K562 (cell line): Measurements from ENCODE around the gene NFE2. TPM values are rescaled to one million over a fixed set of nuclear protein-coding genes. Genes with fewer than 3 reads are reported as not detected.

ENCODE experiments used
- ARID2 ChIP-seq: fragments of 450-650 bp; IDR thresholded peaks from 2 replicates; pipeline ENCODE4 v1.6.1; 2017; ENCODE audit warnings: antibody characterized with exemption, mild to moderate bottlenecking
- BCOR ChIP-seq: fragments of 450-650 bp; IDR thresholded peaks from 2 replicates; pipeline ENCODE4 v1.6.1; 2016
- BDP1 ChIP-seq: IDR thresholded peaks from 3 replicates; pipeline ENCODE4 v1.6.1; 2011; ENCODE audit not compliant: insufficient read length, insufficient read depth
- CREB1 ChIP-seq, 2 experiments: sonication (generic) in 1 of 2; formaldehyde crosslinking in 1 of 2; IDR thresholded peaks; 2 replicates each; pipeline versions ENCODE4 v1.6.1 to v1.8.0; 2012 to 2022; ENCODE audit warnings: inconsistent platforms in 1 of 2, mild to moderate bottlenecking in 1 of 2, missing genetic modification reagents in 1 of 2, moderate library complexity in 1 of 2
- E2F6 ChIP-seq, 2 experiments: IDR thresholded peaks; 2 replicates each; pipeline ENCODE4 v1.6.1; 2011; ENCODE audit warnings: borderline replicate concordance in 1 of 2, control low read depth in 1 of 2, low read depth in 1 of 2, low read length in 1 of 2, mild to moderate bottlenecking in 1 of 2, mixed read lengths in 1 of 2, moderate library complexity in 1 of 2; ENCODE audit not compliant: insufficient read depth in 1 of 2, insufficient read length in 1 of 2, poor library complexity in 1 of 2, severe bottlenecking in 1 of 2; ENCODE audit errors: extremely low read depth in 1 of 2
- ERF ChIP-seq: fragments of 450-650 bp; formaldehyde crosslinking; IDR thresholded peaks from 2 replicates; pipeline ENCODE4 v1.4.0; 2020; ENCODE audit warnings: mild to moderate bottlenecking, mixed read lengths
- EZH2 ChIP-seq: IDR thresholded peaks from 2 replicates; pipeline ENCODE4 v1.6.1; 2012; ENCODE audit warnings: low read depth, mild to moderate bottlenecking, inconsistent platforms, low read length, borderline replicate concordance
- FOXK1 ChIP-seq: sonication (generic); formaldehyde crosslinking; IDR thresholded peaks from 2 replicates; pipeline ENCODE4 v1.8.0; 2022; ENCODE audit warnings: missing genetic modification reagents, mild to moderate bottlenecking, borderline replicate concordance
- HDAC1 ChIP-seq, 2 experiments: fragments of 450-650 bp; IDR thresholded peaks; 2 replicates each; pipeline ENCODE4 v1.6.1; 2016 to 2017; ENCODE audit warnings: inconsistent platforms in 1 of 2, mild to moderate bottlenecking in 1 of 2, moderate library complexity in 1 of 2
- KAT2B ChIP-seq: IDR thresholded peaks from one replicate; pipeline ENCODE4 v1.6.1; 2012; ENCODE audit warnings: low read depth, mild to moderate bottlenecking, control low read depth, inconsistent platforms, low read length, moderate library complexity
- KDM4B ChIP-seq, 2 experiments: fragments of 450-650 bp in 1 of 2; sonication (generic) in 1 of 2; IDR thresholded peaks; 2 replicates each; pipeline ENCODE4 v1.6.1; 2016 to 2017; ENCODE audit warnings: borderline replicate concordance in 2 of 2, antibody characterized with exemption in 1 of 2, low read depth in 1 of 2, mild to moderate bottlenecking in 1 of 2
- MEF2A ChIP-seq: IDR thresholded peaks from 2 replicates; pipeline ENCODE4 v1.6.1; 2011; ENCODE audit warnings: low read depth, mild to moderate bottlenecking, low read length, moderate library complexity; ENCODE audit not compliant: control insufficient read depth
- MXD1 ChIP-seq: fragments of 250-450 bp; sonication (Bioruptor Pico); IDR thresholded peaks from 2 replicates; pipeline ENCODE4 v1.8.0; 2021; ENCODE audit warnings: borderline replicate concordance, mild to moderate bottlenecking, moderate library complexity; ENCODE audit not compliant: poor library complexity, severe bottlenecking
- RBM22 ChIP-seq: fragments of 200-400 bp; formaldehyde crosslinking; IDR thresholded peaks from 2 replicates; pipeline ENCODE4 v1.6.1; 2018; ENCODE audit warnings: low read length, low read depth; ENCODE audit not compliant: poor library complexity, severe bottlenecking
- SMARCB1 ChIP-seq: IDR thresholded peaks from 2 replicates; pipeline ENCODE4 v1.6.1; 2011; ENCODE audit warnings: improper control_type of control experiment, low read depth; ENCODE audit not compliant: insufficient read length
- ZNF212 ChIP-seq: fragments of 450-650 bp; formaldehyde crosslinking; IDR thresholded peaks from 2 replicates; pipeline ENCODE4 v1.4.0; 2020; ENCODE audit warnings: mild to moderate bottlenecking
- ZNF311 ChIP-seq: fragments of 250-450 bp; sonication (Bioruptor Pico); IDR thresholded peaks from 2 replicates; pipeline ENCODE4 v1.4.0; 2020; ENCODE audit warnings: mild to moderate bottlenecking, moderate library complexity
- polyA plus RNA-seq, 8 experiments: library from polyadenylated mRNA; depleted of rRNA in 4 of 8; stranded (reverse) in 5 of 8; unstranded in 3 of 8; fragments of >200 nt; fragmentation: Nextera tagmentation in 2 of 8; fragmentation: Illumina TruSeq in 1 of 8; extraction: Ambion mirVana in 2 of 8; extraction: Trizol in 1 of 8; gene quantifications; 2 replicates each; pipeline versions ENCODE4 v1.2.1 to v1.2.3, GENCODE V29; 2011 to 2014; ENCODE audit warnings: inconsistent platforms in 1 of 8, missing spikeins in 1 of 8
- total RNA-seq, 7 experiments: library from RNA; depleted of rRNA in 6 of 7; stranded (reverse); fragments of >200 nt in 6 of 7; fragmentation: Illumina TruSeq in 2 of 7; extraction: Trizol in 2 of 7; gene quantifications; 2 replicates each; pipeline versions ENCODE4 v1.2.1 to v1.2.3, GENCODE V29; 2011 to 2021; ENCODE audit warnings: low replicate concordance in 1 of 7
- TF ChIP-seq, protein P1 (sequence below): fragments of 250-450 bp; sonication (Bioruptor Pico); IDR thresholded peaks from 2 replicates; pipeline ENCODE4 v1.5.0; 2021
- TF ChIP-seq, protein P2 (sequence below): fragments of 250-450 bp; sonication (Bioruptor Pico); IDR thresholded peaks from 2 replicates; pipeline ENCODE4 v1.5.0; 2021; ENCODE audit warnings: mild to moderate bottlenecking, borderline replicate concordance

NFE2 gene
- total and polyA plus RNA-seq, 9 of the 15 experiments (the other 6 are each of a cell fraction or from before 2014, with no cell fraction given) = 12.3 to 282 (median 208) TPM

GRCh38 chr12:54287261-54288157 lies 13.3 kb downstream of the NFE2 start (continued):
- no peak for TF ChIP-seq KDM4B (IDR thresholded peaks at IDR 0.05; ENCODE audit: borderline replicate concordance in 2 of 2, low read depth in 1 of 2)
- TF ChIP-seq EZH2 = no peak
- TF ChIP-seq SMARCB1 = no peak
- 0 out of 2 replicates have a peak, but pooled peaks have one; percentile 32 for TF ChIP-seq ZNF212
- TF ChIP-seq CREB1 (IDR thresholded peaks at IDR 0.05) = peak; percentile 27; the same call in 1 of the 2 replicates
- TF ChIP-seq CREB1 (CRISPR knock-in tag; IDR thresholded peaks at IDR 0.05) = 0 out of 2 replicates have a peak, but pooled peaks have one; percentile 52
- TF ChIP-seq MXD1 (CRISPR knock-in tag) = no peak
- no peak for TF ChIP-seq BCOR
- TF ChIP-seq KAT2B = no peak
- TF ChIP-seq E2F6 (IDR thresholded peaks at IDR 0.05; ENCODE audit: borderline replicate concordance in 1 of 2, extremely low read depth in 1 of 2, insufficient read depth in 1 of 2, insufficient read length in 1 of 2, low read depth in 1 of 2, low read length in 1 of 2, poor library complexity in 1 of 2, severe bottlenecking in 1 of 2) = no peak
- TF ChIP-seq HDAC1 (IDR thresholded peaks at IDR 0.05) = 0 out of 4 replicates have a peak, but pooled peaks of 1 of the 2 experiments have one; percentile 25
- TF ChIP-seq, protein P1, sequence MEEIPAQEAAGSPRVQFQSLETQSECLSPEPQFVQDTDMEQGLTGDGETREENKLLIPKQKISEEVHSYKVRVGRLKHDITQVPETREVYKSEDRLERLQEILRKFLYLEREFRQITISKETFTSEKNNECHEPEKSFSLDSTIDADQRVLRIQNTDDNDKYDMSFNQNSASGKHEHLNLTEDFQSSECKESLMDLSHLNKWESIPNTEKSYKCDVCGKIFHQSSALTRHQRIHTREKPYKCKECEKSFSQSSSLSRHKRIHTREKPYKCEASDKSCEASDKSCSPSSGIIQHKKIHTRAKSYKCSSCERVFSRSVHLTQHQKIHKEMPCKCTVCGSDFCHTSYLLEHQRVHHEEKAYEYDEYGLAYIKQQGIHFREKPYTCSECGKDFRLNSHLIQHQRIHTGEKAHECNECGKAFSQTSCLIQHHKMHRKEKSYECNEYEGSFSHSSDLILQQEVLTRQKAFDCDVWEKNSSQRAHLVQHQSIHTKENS (CRISPR knock-in tag) = no peak
- TF ChIP-seq RBM22 = no peak
- TF ChIP-seq ARID2 = no peak
- no peak for TF ChIP-seq MEF2A
- peak; percentile 94; the same call in 1 of the 2 replicates for TF ChIP-seq FOXK1
- TF ChIP-seq, protein P2, sequence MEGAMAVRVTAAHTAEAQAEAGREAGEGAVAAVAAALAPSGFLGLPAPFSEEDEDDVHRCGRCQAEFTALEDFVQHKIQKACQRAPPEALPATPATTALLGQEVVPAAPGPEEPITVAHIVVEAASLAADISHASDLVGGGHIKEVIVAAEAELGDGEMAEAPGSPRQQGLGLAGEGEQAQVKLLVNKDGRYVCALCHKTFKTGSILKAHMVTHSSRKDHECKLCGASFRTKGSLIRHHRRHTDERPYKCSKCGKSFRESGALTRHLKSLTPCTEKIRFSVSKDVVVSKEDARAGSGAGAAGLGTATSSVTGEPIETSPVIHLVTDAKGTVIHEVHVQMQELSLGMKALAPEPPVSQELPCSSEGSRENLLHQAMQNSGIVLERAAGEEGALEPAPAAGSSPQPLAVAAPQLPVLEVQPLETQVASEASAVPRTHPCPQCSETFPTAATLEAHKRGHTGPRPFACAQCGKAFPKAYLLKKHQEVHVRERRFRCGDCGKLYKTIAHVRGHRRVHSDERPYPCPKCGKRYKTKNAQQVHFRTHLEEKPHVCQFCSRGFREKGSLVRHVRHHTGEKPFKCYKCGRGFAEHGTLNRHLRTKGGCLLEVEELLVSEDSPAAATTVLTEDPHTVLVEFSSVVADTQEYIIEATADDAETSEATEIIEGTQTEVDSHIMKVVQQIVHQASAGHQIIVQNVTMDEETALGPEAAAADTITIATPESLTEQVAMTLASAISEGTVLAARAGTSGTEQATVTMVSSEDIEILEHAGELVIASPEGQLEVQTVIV (CRISPR knock-in tag) = no peak; the same call in 1 of the 2 replicates
- no peak for TF ChIP-seq BDP1
- 0 out of 2 replicates have a peak, but pooled peaks have one; percentile 82 for TF ChIP-seq ERF (CRISPR knock-in tag)
- 0 out of 2 replicates have a peak, but pooled peaks have one; percentile 17 for TF ChIP-seq ZNF311 (CRISPR knock-in tag)
